Bronchial epithelial cell (primary cell): ENCODE data around the gene ANKRD39. TPM values are rescaled to one million over a fixed set of nuclear protein-coding genes. Genes with fewer than 3 reads are reported as not detected.
"Not testable (repeated sequence)": the region's sequence is repeated elsewhere in the genome, so short reads cannot be mapped to it uniquely, and the experiment has no call there.

ENCODE experiments used
- DNase-seq: peaks from one replicate; pipeline ENCODE4 v3.0.0-alpha.2; 2010; ENCODE audit warnings: low read depth
- FAIRE-seq: peaks from 2 replicates; lab custom pipeline; 2011; peaks lifted over from hg19 to GRCh38; lab: Jason Lieb, UNC
- H3K27me3 ChIP-seq: 2 replicates; pipeline ENCODE4 v1.5.1; 2011; ENCODE audit warnings: low read length; ENCODE audit not compliant: control insufficient read depth, insufficient read depth
- H3K36me3 ChIP-seq: 2 replicates; pipeline ENCODE4 v1.5.1; 2011; ENCODE audit warnings: low read length; ENCODE audit not compliant: control insufficient read depth, insufficient read depth
- H3K4me3 ChIP-seq: 2 replicates; pipeline ENCODE4 v1.5.1; 2011; ENCODE audit warnings: mild to moderate bottlenecking, low read depth, low read length, control low read depth
- CTCF ChIP-seq: IDR thresholded peaks from 2 replicates; pipeline ENCODE4 v1.5.1; 2011; ENCODE audit warnings: mild to moderate bottlenecking, moderate library complexity, low read length, control low read depth, inconsistent platforms; ENCODE audit not compliant: insufficient read depth, severe bottlenecking
- total RNA-seq: library from RNA; depleted of rRNA; stranded (reverse); fragments of >200 nt; gene quantifications from 2 replicates; pipeline ENCODE4 v1.2.1, GENCODE V29; 2014

Gene ANKRD39
- total RNA-seq, 1 donor from 2014 or later, result 8.2 TPM

- Histone ChIP-seq H3K27me3 (no peaks in the 10 kb centered on the region), H3K4me3 (no peak overlapping the region), H3K36me3 (peaks cover 28% of the 10 kb centered on the region)
- FAIRE-seq, result no peak
- no peak for TF ChIP-seq CTCF
- DNase-seq, result no peak
These were observed 7.8 kb upstream of the ANKRD39 start for GRCh38 chr2:96865654-96866053.

DNA sequence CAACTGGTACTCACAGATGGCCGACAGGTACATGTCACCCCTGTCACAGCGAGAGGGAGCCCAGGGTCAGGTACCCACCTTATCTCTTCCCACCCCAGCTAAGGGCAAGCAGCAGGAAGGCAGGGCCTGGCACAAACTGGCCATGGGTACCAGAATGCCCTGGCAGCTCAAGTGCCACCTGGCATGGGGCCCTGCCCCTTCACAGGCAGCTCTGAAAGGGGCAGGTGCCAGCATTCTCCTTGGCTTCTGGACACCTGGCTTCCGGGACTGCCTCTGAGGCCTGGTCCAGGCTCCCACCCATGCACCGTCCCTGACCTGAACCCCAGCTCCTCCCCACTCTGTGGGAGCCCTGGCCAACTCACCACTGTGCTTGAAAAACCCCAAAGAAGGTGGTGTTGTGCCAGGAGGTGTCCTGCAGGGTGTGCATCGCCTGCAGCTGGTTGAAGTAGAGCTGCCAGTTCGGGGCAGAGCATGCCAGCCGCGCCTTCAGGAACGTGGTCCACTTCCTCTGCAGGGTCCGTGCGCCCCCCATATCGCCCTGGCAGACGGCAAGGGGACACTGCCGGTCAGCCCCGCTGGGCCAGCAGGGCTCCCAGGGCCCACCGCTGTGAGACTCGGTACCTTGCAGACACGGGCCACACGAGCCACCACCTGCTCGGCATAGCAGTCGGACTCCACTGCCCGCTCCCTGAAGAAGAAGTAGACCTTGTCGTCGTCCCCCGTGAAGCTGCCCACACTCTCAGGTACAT lies 6.7 kb upstream of the ANKRD39 start:
- Histone ChIP-seq H3K4me3 (no peak overlapping the region), H3K36me3 (peaks cover 32% of the 10 kb centered on the region), H3K27me3 (no peaks in the 10 kb centered on the region)
- no peak for DNase-seq
- no peak for TF ChIP-seq CTCF
- FAIRE-seq, result no peak

- no peak for DNase-seq
- Histone ChIP-seq H3K27me3 (no peaks in the 10 kb centered on the region), H3K4me3 (no peak overlapping the region), H3K36me3 (peaks cover 32% of the 10 kb centered on the region)
- no peak for FAIRE-seq
- no peak for TF ChIP-seq CTCF
These were observed 5.9 kb upstream of the ANKRD39 start for GRCh38 chr2:96863575-96864342.

GRCh38 chr2:96863056-96863455 lies 5.2 kb upstream of the ANKRD39 start:
- H3K4me3 ChIP-seq, DNase-seq, H3K27me3 ChIP-seq, FAIRE-seq: not testable (repeated sequence)
- H3K36me3 ChIP-seq, result peaks cover 32% of the 10 kb centered on the region

DNA sequence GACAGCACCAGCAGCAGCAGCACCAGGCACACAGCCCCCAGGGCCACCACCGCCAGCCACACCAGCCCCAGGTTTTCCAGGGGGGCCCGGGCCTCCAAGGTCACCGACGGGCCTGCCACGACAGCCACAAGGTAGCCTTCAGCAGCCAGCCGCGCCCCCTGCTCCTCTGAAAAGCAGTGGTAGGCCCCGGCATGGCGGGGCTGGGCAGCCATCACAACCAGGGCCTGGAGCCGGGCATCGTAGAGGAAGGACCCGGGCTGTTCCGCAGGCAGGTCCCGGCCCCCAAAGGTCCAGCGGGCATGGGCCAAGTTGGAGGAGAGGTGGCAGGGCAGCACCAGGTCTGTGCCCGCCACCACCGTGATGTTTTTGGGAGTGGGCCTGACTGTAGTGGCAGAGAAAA lies 3.3 kb upstream of the ANKRD39 start:
- DNase-seq (no peak), FAIRE-seq (no peak)
- H3K36me3 ChIP-seq, result peaks cover 28% of the 10 kb centered on the region
- no peak for TF ChIP-seq CTCF
- no peak overlapping the region for H3K4me3 ChIP-seq
- no peaks in the 10 kb centered on the region for H3K27me3 ChIP-seq
